HEK293 (cell line): ENCODE results near the gene LRRN1.

Experiments
- CTCF ChIA-PET: fragments of 350-600 bp; formaldehyde crosslinking; extraction: SDS; loops from one replicate; lab custom pipeline; 2021; ENCODE audit warnings: antibody characterized with exemption; lab: Yijun Ruan, JAX
- POLR2A ChIA-PET: fragments of 300-600 bp; formaldehyde crosslinking; extraction: SDS; loops from one replicate; lab custom pipeline; 2020; ENCODE audit warnings: antibody characterized with exemption, inconsistent platforms; lab: Yijun Ruan, JAX
- H3K27ac ChIP-seq: fragments of 200-500 bp; sonication (Bioruptor generic); 2 replicates; pipeline ENCODE4 v1.5.1; 2014; ENCODE audit warnings: low read depth, low read length, control low read depth, inconsistent platforms; ENCODE audit errors: extremely low read depth
- H3K36me3 ChIP-seq, 2 experiments: fragments of 200-500 bp in 1 of 2; sonication (Bioruptor generic) in 1 of 2; 1 replicate in 1 of 2; 2 replicates in 1 of 2; pipeline ENCODE4 v1.5.1; 2014 to 2017; ENCODE audit warnings: inconsistent platforms in 2 of 2, low read length in 2 of 2; ENCODE audit not compliant: control insufficient read depth in 2 of 2, insufficient read depth in 1 of 2
- H3K4me1 ChIP-seq: fragments of 200-500 bp; sonication (Bioruptor generic); 2 replicates; pipeline ENCODE4 v1.5.1; 2014; ENCODE audit warnings: mild to moderate bottlenecking, low read length, inconsistent platforms; ENCODE audit not compliant: control insufficient read depth, insufficient read depth
- H3K4me3 ChIP-seq: 2 replicates; pipeline ENCODE4 v1.5.1; 2011; ENCODE audit warnings: low read depth, mild to moderate bottlenecking, control low read depth, low read length, moderate library complexity
- H3K9me3 ChIP-seq: fragments of 200-500 bp; sonication (Bioruptor generic); 2 replicates; pipeline ENCODE4 v1.5.1; 2014; ENCODE audit warnings: low read depth, low read length, inconsistent platforms; ENCODE audit not compliant: control insufficient read depth, insufficient read depth
- INSM2 ChIP-seq: fragments of 450-650 bp; formaldehyde crosslinking; IDR thresholded peaks from 2 replicates; pipeline ENCODE4 v1.5.1; 2016; ENCODE audit warnings: missing biosample characterization, missing genetic modification characterization
- PRDM6 ChIP-seq: fragments of 450-650 bp; formaldehyde crosslinking; IDR thresholded peaks from 2 replicates; pipeline ENCODE4 v1.5.1; 2017; ENCODE audit warnings: missing biosample characterization, missing genetic modification characterization
- SETDB1 ChIP-seq: IDR thresholded peaks from one replicate; pipeline ENCODE4 v1.6.1; 2017; ENCODE audit warnings: mild to moderate bottlenecking, low read length, moderate library complexity, mixed read lengths; ENCODE audit not compliant: insufficient read length
- SP3 ChIP-seq: fragments of 450-650 bp; formaldehyde crosslinking; IDR thresholded peaks from 2 replicates; pipeline ENCODE4 v1.5.1; 2016; ENCODE audit warnings: missing biosample characterization, missing genetic modification characterization
- TCF7L2 ChIP-seq: IDR thresholded peaks from 2 replicates; pipeline ENCODE4 v1.6.1; 2011; ENCODE audit warnings: low read depth, mild to moderate bottlenecking, inconsistent platforms, low read length, moderate library complexity, borderline replicate concordance
- ZBTB17 ChIP-seq: fragments of 450-650 bp; formaldehyde crosslinking; IDR thresholded peaks from 2 replicates; pipeline ENCODE4 v1.5.1; 2016; ENCODE audit warnings: missing biosample characterization, missing genetic modification characterization
- ZBTB20 ChIP-seq: fragments of 450-650 bp; formaldehyde crosslinking; IDR thresholded peaks from 2 replicates; pipeline ENCODE4 v1.5.1; 2016; ENCODE audit warnings: missing biosample characterization, missing genetic modification characterization
- ZBTB8A ChIP-seq: fragments of 450-650 bp; formaldehyde crosslinking; IDR thresholded peaks from 2 replicates; pipeline ENCODE4 v1.5.1; 2016; ENCODE audit warnings: missing biosample characterization, missing genetic modification characterization
- ZFP41 ChIP-seq: fragments of 450-650 bp; formaldehyde crosslinking; IDR thresholded peaks from 2 replicates; pipeline ENCODE4 v1.5.1; 2016; ENCODE audit warnings: missing biosample characterization, missing genetic modification characterization, borderline replicate concordance
- ZNF114 ChIP-seq: fragments of 450-650 bp; formaldehyde crosslinking; IDR thresholded peaks from 2 replicates; pipeline ENCODE4 v1.5.0; 2017; ENCODE audit warnings: missing biosample characterization, missing genetic modification characterization
- ZNF157 ChIP-seq: fragments of 450-650 bp; formaldehyde crosslinking; IDR thresholded peaks from 2 replicates; pipeline ENCODE4 v1.5.1; 2016; ENCODE audit warnings: missing biosample characterization, missing genetic modification characterization
- ZNF302 ChIP-seq: fragments of 450-650 bp; formaldehyde crosslinking; IDR thresholded peaks from 2 replicates; pipeline ENCODE4 v1.5.1; 2016; ENCODE audit warnings: missing biosample characterization, missing genetic modification characterization, low read depth
- ZNF394 ChIP-seq: fragments of 450-650 bp; formaldehyde crosslinking; IDR thresholded peaks from 2 replicates; pipeline ENCODE4 v1.5.1; 2016; ENCODE audit warnings: missing biosample characterization, missing genetic modification characterization, mild to moderate bottlenecking, moderate library complexity, borderline replicate concordance
- ZNF416 ChIP-seq: fragments of 450-650 bp; formaldehyde crosslinking; IDR thresholded peaks from 2 replicates; pipeline ENCODE4 v1.5.1; 2016; ENCODE audit warnings: missing biosample characterization, missing genetic modification characterization
- ZNF426 ChIP-seq: fragments of 450-650 bp; formaldehyde crosslinking; IDR thresholded peaks from 2 replicates; pipeline ENCODE4 v1.5.1; 2017; ENCODE audit warnings: missing biosample characterization, missing genetic modification characterization, mild to moderate bottlenecking, inconsistent platforms, moderate library complexity
- ZNF513 ChIP-seq: fragments of 450-650 bp; IDR thresholded peaks from 2 replicates; pipeline ENCODE4 v1.5.1; 2018; ENCODE audit warnings: missing biosample characterization, missing genetic modification characterization
- ZNF544 ChIP-seq: fragments of 450-650 bp; formaldehyde crosslinking; IDR thresholded peaks from 2 replicates; pipeline ENCODE4 v1.5.0; 2017; ENCODE audit warnings: missing biosample characterization, missing genetic modification characterization
- ZNF561 ChIP-seq: fragments of 450-650 bp; IDR thresholded peaks from 2 replicates; pipeline ENCODE4 v1.5.1; 2018; ENCODE audit warnings: missing biosample characterization, missing genetic modification characterization, borderline replicate concordance
- ZNF596 ChIP-seq: fragments of 450-650 bp; IDR thresholded peaks from 2 replicates; pipeline ENCODE4 v1.5.0; 2018; ENCODE audit warnings: missing biosample characterization, mild to moderate bottlenecking, missing genetic modification characterization, moderate library complexity
- ZNF610 ChIP-seq: fragments of 450-650 bp; formaldehyde crosslinking; IDR thresholded peaks from 2 replicates; pipeline ENCODE4 v1.5.1; 2016; ENCODE audit warnings: missing biosample characterization, missing genetic modification characterization, borderline replicate concordance
- ZNF623 ChIP-seq: fragments of 450-650 bp; formaldehyde crosslinking; IDR thresholded peaks from 2 replicates; pipeline ENCODE4 v1.5.1; 2016; ENCODE audit warnings: missing biosample characterization, missing genetic modification characterization
- ZNF664 ChIP-seq: fragments of 450-650 bp; formaldehyde crosslinking; IDR thresholded peaks from 2 replicates; pipeline ENCODE4 v1.5.1; 2016; ENCODE audit warnings: missing biosample characterization, missing genetic modification characterization
- ZNF677 ChIP-seq: fragments of 450-650 bp; IDR thresholded peaks from 2 replicates; pipeline ENCODE4 v1.5.0; 2018; ENCODE audit warnings: missing biosample characterization, mild to moderate bottlenecking, missing genetic modification characterization, moderate library complexity
- ZNF776 ChIP-seq: fragments of 450-650 bp; formaldehyde crosslinking; IDR thresholded peaks from 2 replicates; pipeline ENCODE4 v1.5.0; 2017; ENCODE audit warnings: missing biosample characterization, missing genetic modification characterization, borderline replicate concordance
- ZNF785 ChIP-seq: fragments of 450-650 bp; formaldehyde crosslinking; IDR thresholded peaks from 2 replicates; pipeline ENCODE4 v1.5.1; 2016; ENCODE audit warnings: missing biosample characterization, missing genetic modification characterization

Gene LRRN1

DNA sequence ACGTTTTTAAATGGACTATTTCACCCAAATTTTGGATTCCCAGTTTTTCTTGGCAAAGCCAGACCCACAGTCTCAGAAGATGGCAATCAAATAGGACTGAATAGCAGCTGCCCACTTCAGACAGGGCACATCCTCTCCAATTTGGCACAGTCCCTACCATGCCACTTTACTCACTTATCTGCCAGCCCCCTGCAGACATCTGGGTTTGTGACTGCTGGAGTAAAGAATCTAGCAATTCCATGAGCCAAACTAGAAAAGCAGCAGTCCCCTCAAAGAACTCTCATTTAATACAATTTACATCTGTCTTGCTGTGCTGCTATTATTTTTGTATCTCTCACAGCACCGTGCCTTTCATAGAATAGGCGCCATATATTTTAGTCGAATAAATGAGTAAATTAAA is 16.0 kb upstream of the LRRN1 start:
- Histone ChIP-seq H3K4me3 (no peak overlapping the region), H3K36me3 (no peaks in the 10 kb centered on the region), H3K27ac (no peak overlapping the region), H3K4me1 (no peaks in the 10 kb centered on the region), H3K9me3 (no peaks in the 10 kb centered on the region)
- ChIA-PET POLR2A (no interaction called here), CTCF (no interaction called here)
- no peak for TF ChIP-seq ZNF610 (tag by site-specific recombination)
- no peak for TF ChIP-seq TCF7L2
- no peak for TF ChIP-seq PRDM6 (tag by site-specific recombination)
- TF ChIP-seq ZNF302 (tag by site-specific recombination), result no peak
- TF ChIP-seq ZNF785 (tag by site-specific recombination), result no peak
- no peak for TF ChIP-seq ZNF664 (tag by site-specific recombination)
- no peak for TF ChIP-seq ZFP41 (tag by site-specific recombination)
- TF ChIP-seq ZNF596 (tag by site-specific recombination), result no peak
- no peak for TF ChIP-seq SETDB1
- no peak for TF ChIP-seq ZBTB8A (tag by site-specific recombination)
- TF ChIP-seq INSM2 (tag by site-specific recombination), result no peak
- TF ChIP-seq ZNF394 (tag by site-specific recombination), result no peak
- TF ChIP-seq SP3 (tag by site-specific recombination), result no peak
- no peak for TF ChIP-seq ZNF157 (tag by site-specific recombination)
- TF ChIP-seq ZNF623 (tag by site-specific recombination), result no peak
- no peak for TF ChIP-seq ZNF426 (tag by site-specific recombination)
- no peak for TF ChIP-seq ZNF776 (tag by site-specific recombination)
- TF ChIP-seq ZNF513 (tag by site-specific recombination), result no peak

DNA sequence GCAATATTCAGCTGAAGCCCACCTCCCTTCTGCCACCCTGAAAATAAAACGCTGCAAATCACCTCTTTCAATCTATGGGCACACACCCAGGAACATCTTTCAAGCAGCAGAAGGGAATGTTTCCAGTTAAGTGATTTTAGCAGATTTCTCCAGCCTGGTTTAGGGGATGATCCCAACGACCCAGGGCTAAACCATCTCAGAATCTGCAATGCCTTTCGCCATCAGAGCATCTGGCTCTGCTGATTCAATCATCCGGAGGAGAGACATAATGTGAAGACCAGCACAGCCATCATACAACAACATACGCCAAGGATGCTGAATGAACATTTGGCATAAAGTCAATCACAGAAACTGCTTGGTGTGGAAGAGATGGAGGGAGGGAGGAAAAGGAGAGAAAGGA is 15.5 kb upstream of the LRRN1 start:
- ChIA-PET CTCF (no interaction called here), POLR2A (no interaction called here)
- Histone ChIP-seq H3K36me3 (no peaks in the 10 kb centered on the region), H3K4me1 (no peaks in the 10 kb centered on the region), H3K27ac (no peak overlapping the region), H3K9me3 (no peaks in the 10 kb centered on the region), H3K4me3 (no peak overlapping the region)
- no peak for TF ChIP-seq ZNF544 (tag by site-specific recombination)
- no peak for TF ChIP-seq ZNF561 (tag by site-specific recombination)
- no peak for TF ChIP-seq ZBTB20 (tag by site-specific recombination)
- no peak for TF ChIP-seq ZBTB17
- no peak for TF ChIP-seq ZNF677 (tag by site-specific recombination)
- TF ChIP-seq PRDM6 (tag by site-specific recombination), result no peak
- no peak for TF ChIP-seq ZNF416 (tag by site-specific recombination)
- no peak for TF ChIP-seq ZNF114 (tag by site-specific recombination)
